GM23338 (cell line): ENCODE results near the gene SRPK2.

Experiments
- CREB1 ChIP-seq: fragments of 250-450 bp; sonication (Bioruptor Pico); IDR thresholded peaks from 2 replicates; pipeline ENCODE4 v1.5.0; 2020; ENCODE audit warnings: low read depth, mild to moderate bottlenecking, moderate library complexity
- EZH2 ChIP-seq: fragments of 200-600 bp; sonication (generic); IDR thresholded peaks from one replicate; pipeline ENCODE4 v1.8.0; 2017; ENCODE audit warnings: antibody characterized with exemption, mild to moderate bottlenecking, low read depth; ENCODE audit not compliant: unreplicated experiment
- EZH2phosphoT487 ChIP-seq: fragments of 200-600 bp; sonication (generic); IDR thresholded peaks from one replicate; pipeline ENCODE4 v1.8.1; 2018; ENCODE audit warnings: antibody characterized with exemption; ENCODE audit not compliant: unreplicated experiment
- JUNB ChIP-seq: IDR thresholded peaks from one replicate; pipeline ENCODE4 v1.6.1; 2016; ENCODE audit warnings: antibody characterized with exemption; ENCODE audit not compliant: unreplicated experiment
- NANOG ChIP-seq: IDR thresholded peaks from 2 replicates; pipeline ENCODE4 v1.6.1; 2016; ENCODE audit warnings: antibody characterized with exemption, borderline replicate concordance
- POLR2AphosphoS5 ChIP-seq: IDR thresholded peaks from 2 replicates; pipeline ENCODE4 v1.6.1; 2016; ENCODE audit warnings: antibody characterized with exemption, low read depth
- STAT1 ChIP-seq: IDR thresholded peaks from one replicate; pipeline ENCODE4 v1.6.1; 2016; ENCODE audit warnings: antibody characterized with exemption; ENCODE audit not compliant: unreplicated experiment
- ZNF114 ChIP-seq: fragments of 250-450 bp; sonication (Bioruptor Pico); IDR thresholded peaks from 2 replicates; pipeline ENCODE4 v1.5.0; 2020; ENCODE audit warnings: mild to moderate bottlenecking, moderate library complexity
- TF ChIP-seq, protein P1 (sequence below), 2 experiments: fragments of 200-600 bp in 1 of 2; sonication (generic) in 1 of 2; conservative IDR thresholded peaks; 2 replicates each; pipeline versions ENCODE4 v1.5.1 to v1.6.1; 2016 to 2017; ENCODE audit warnings: antibody characterized with exemption in 2 of 2, low read depth in 2 of 2, mild to moderate bottlenecking in 2 of 2, moderate library complexity in 1 of 2
- TF ChIP-seq, protein P2 (sequence below): IDR thresholded peaks from one replicate; pipeline ENCODE4 v1.6.1; 2018; ENCODE audit warnings: antibody characterized with exemption; ENCODE audit not compliant: unreplicated experiment
- TF ChIP-seq, protein P3 (sequence below): IDR thresholded peaks from 2 replicates; pipeline ENCODE4 v1.6.1; 2016; ENCODE audit warnings: antibody characterized with exemption

DNA sequence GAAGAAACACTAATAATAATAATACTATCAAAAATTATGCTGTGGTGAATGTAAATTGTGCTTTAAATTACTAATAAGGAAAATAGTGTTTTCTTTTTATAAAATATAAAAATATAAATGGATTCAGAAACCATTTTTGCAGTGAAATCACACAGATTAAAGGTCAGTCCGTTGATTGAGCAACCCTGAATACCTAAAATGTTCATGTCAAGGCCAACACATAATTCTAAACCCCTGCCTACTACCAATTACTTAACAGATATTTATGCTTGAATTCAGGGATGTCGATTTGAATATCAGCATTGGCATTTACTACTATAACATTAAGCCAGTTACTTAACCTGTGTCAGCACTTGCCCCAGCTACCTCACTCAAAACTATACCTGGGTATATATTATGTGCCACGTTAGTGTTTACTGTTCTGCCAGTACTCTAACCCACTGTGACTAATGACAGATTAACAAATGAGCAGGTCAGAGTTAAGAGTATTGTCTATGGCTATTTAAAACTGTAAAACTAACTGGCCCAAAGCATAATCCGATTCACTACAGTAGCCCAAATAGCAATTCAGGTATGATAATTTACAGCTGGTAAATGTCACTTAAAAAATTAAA is 209.7 kb downstream of the SRPK2 start:
- TF ChIP-seq, protein P1, sequence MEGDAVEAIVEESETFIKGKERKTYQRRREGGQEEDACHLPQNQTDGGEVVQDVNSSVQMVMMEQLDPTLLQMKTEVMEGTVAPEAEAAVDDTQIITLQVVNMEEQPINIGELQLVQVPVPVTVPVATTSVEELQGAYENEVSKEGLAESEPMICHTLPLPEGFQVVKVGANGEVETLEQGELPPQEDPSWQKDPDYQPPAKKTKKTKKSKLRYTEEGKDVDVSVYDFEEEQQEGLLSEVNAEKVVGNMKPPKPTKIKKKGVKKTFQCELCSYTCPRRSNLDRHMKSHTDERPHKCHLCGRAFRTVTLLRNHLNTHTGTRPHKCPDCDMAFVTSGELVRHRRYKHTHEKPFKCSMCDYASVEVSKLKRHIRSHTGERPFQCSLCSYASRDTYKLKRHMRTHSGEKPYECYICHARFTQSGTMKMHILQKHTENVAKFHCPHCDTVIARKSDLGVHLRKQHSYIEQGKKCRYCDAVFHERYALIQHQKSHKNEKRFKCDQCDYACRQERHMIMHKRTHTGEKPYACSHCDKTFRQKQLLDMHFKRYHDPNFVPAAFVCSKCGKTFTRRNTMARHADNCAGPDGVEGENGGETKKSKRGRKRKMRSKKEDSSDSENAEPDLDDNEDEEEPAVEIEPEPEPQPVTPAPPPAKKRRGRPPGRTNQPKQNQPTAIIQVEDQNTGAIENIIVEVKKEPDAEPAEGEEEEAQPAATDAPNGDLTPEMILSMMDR (conservative IDR thresholded peaks at IDR 0.05; ENCODE audit: low read depth in 2 of 2): no peak
- TF ChIP-seq EZH2 (no peak), POLR2AphosphoS5 (no peak), EZH2phosphoT487 (no peak), STAT1 (no peak), CREB1 (CRISPR knock-in tag) (no peak), NANOG (no peak), ZNF114 (CRISPR knock-in tag) (no peak), JUNB (no peak)
- TF ChIP-seq, protein P2, sequence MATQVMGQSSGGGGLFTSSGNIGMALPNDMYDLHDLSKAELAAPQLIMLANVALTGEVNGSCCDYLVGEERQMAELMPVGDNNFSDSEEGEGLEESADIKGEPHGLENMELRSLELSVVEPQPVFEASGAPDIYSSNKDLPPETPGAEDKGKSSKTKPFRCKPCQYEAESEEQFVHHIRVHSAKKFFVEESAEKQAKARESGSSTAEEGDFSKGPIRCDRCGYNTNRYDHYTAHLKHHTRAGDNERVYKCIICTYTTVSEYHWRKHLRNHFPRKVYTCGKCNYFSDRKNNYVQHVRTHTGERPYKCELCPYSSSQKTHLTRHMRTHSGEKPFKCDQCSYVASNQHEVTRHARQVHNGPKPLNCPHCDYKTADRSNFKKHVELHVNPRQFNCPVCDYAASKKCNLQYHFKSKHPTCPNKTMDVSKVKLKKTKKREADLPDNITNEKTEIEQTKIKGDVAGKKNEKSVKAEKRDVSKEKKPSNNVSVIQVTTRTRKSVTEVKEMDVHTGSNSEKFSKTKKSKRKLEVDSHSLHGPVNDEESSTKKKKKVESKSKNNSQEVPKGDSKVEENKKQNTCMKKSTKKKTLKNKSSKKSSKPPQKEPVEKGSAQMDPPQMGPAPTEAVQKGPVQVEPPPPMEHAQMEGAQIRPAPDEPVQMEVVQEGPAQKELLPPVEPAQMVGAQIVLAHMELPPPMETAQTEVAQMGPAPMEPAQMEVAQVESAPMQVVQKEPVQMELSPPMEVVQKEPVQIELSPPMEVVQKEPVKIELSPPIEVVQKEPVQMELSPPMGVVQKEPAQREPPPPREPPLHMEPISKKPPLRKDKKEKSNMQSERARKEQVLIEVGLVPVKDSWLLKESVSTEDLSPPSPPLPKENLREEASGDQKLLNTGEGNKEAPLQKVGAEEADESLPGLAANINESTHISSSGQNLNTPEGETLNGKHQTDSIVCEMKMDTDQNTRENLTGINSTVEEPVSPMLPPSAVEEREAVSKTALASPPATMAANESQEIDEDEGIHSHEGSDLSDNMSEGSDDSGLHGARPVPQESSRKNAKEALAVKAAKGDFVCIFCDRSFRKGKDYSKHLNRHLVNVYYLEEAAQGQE: no peak
- TF ChIP-seq, protein P3, sequence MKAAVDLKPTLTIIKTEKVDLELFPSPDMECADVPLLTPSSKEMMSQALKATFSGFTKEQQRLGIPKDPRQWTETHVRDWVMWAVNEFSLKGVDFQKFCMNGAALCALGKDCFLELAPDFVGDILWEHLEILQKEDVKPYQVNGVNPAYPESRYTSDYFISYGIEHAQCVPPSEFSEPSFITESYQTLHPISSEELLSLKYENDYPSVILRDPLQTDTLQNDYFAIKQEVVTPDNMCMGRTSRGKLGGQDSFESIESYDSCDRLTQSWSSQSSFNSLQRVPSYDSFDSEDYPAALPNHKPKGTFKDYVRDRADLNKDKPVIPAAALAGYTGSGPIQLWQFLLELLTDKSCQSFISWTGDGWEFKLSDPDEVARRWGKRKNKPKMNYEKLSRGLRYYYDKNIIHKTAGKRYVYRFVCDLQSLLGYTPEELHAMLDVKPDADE: no peak
